Measurements from ENCODE around the gene NRP2. TPM values are rescaled to one million over a fixed set of nuclear protein-coding genes. Genes with fewer than 3 reads are reported as not detected.

The NRP2 gene
- total RNA-seq, 1 donor = 11.2 TPM

GRCh38 chr2:205800224-205800623, 117.9 kb downstream of the NRP2 start:
- H3K4me3 ChIP-seq (ENCODE audit: low read depth, low read length) = no peak overlapping the region
- no peak for TF ChIP-seq CTCF (IDR thresholded peaks at IDR 0.05; ENCODE audit: insufficient read depth, low read length)
- no peak for DNase-seq (ENCODE audit: low read depth)

GRCh38 chr2:205800773-205801172, 118.5 kb downstream of the NRP2 start:
- peak; percentile 84 for DNase-seq (ENCODE audit: low read depth)

GRCh38 chr2:205802065-205802464, 119.8 kb downstream of the NRP2 start:
- TF ChIP-seq CTCF (IDR thresholded peaks at IDR 0.05; ENCODE audit: insufficient read depth, low read length) = no peak
- no peak for DNase-seq (ENCODE audit: low read depth)

More at GRCh38 chr2:205800773-205801172, 118.5 kb downstream of the NRP2 start:
- no peak for TF ChIP-seq CTCF (IDR thresholded peaks at IDR 0.05; ENCODE audit: insufficient read depth, low read length)
- H3K4me3 ChIP-seq (ENCODE audit: low read depth, low read length) = no peak overlapping the region

GRCh38 chr2:205802941-205803340, 120.6 kb downstream of the NRP2 start:
- DNase-seq (ENCODE audit: low read depth) = no peak
- H3K4me3 ChIP-seq (ENCODE audit: low read depth, low read length) = no peak overlapping the region
- no peak for TF ChIP-seq CTCF (IDR thresholded peaks at IDR 0.05; ENCODE audit: insufficient read depth, low read length)

More at GRCh38 chr2:205802065-205802464, 119.8 kb downstream of the NRP2 start:
- no peak overlapping the region for H3K4me3 ChIP-seq (ENCODE audit: low read depth, low read length)

GRCh38 chr2:205803500-205803899, 121.2 kb downstream of the NRP2 start:
- no peak for DNase-seq (ENCODE audit: low read depth)
- TF ChIP-seq CTCF (IDR thresholded peaks at IDR 0.05; ENCODE audit: insufficient read depth, low read length) = no peak
- H3K4me3 ChIP-seq (ENCODE audit: low read depth, low read length) = no peak overlapping the region

- H3K4me3 ChIP-seq (ENCODE audit: low read depth, low read length) = no peak overlapping the region
- TF ChIP-seq CTCF (IDR thresholded peaks at IDR 0.05; ENCODE audit: insufficient read depth, low read length) = no peak
- no peak for DNase-seq (ENCODE audit: low read depth)
These were observed 122.8 kb downstream of the NRP2 start for GRCh38 chr2:205805136-205805535.

Measured in fibroblast of the aortic adventitia (primary cell).